Measurements from ENCODE around the gene CARD9. TPM values are rescaled to one million over a fixed set of nuclear protein-coding genes. Genes with fewer than 3 reads are reported as not detected.

CARD9 gene
- total and polyA plus RNA-seq, 2 experiments from 2014 or later = 0.11 to 0.60 TPM

GRCh38 chr9:136347472-136348256, 25.8 kb downstream of the CARD9 start:
- no peaks in the 10 kb centered on the region for H3K36me3 ChIP-seq (ENCODE audit: low read depth)
- no peak overlapping the region for H3K4me2 ChIP-seq (ENCODE audit: unreplicated experiment)
- TF ChIP-seq EZH2phosphoT487 (IDR thresholded peaks at IDR 0.05; ENCODE audit: insufficient read depth, low read depth) (no peak), EZH2 (IDR thresholded peaks at IDR 0.05; ENCODE audit: insufficient read depth, poor library complexity, severe bottlenecking) (no peak)
- H3F3A ChIP-seq (ENCODE audit: insufficient read depth) = peaks cover 8% of the 10 kb centered on the region; the same call in 1 of the 2 replicates
- H3K27me3 ChIP-seq (replicated peaks; ENCODE audit: insufficient read depth) = no peaks in the 10 kb centered on the region
- no peaks in the 10 kb centered on the region for H3K9me2 ChIP-seq (ENCODE audit: insufficient read depth)
- H2AFZ ChIP-seq = no peak overlapping the region
- H3K79me2 ChIP-seq (ENCODE audit: insufficient read depth) = no peaks in the 10 kb centered on the region
- no peak for DNase-seq
- no peaks in the 10 kb centered on the region for H3K9me3 ChIP-seq (ENCODE audit: low read depth)
- no peaks in the 10 kb centered on the region for H4K20me1 ChIP-seq (ENCODE audit: insufficient read depth)
- H3K4me1 ChIP-seq (ENCODE audit: insufficient read depth) = peaks cover 19% of the 10 kb centered on the region
- H3K27ac ChIP-seq = no peak overlapping the region
- 72% methylated on average over 31 to 32 of the region's 34 CpGs for WGBS, 2 experiments (ENCODE audit: low coverage in 1 of 2, low lambda C conversion rate in 2 of 2, missing lambda C conversion rate in 2 of 2)
- no peak overlapping the region; the same call in 1 of the 2 replicates for H3K9ac ChIP-seq
- in situ Hi-C loops (cut with MboI) = no loop called here
- H3K4me3 ChIP-seq = no peak overlapping the region

- no peaks in the 10 kb centered on the region for H4K20me1 ChIP-seq (ENCODE audit: insufficient read depth)
- WGBS, 2 experiments (ENCODE audit: low coverage in 1 of 2, low lambda C conversion rate in 2 of 2, missing lambda C conversion rate in 2 of 2) = 54 to 59% methylated on average over 19 to 20 of the region's 20 CpGs
- in situ Hi-C loops (cut with MboI) = no loop called here
These were observed 26.5 kb downstream of the CARD9 start for GRCh38 chr9:136346927-136347465.

GRCh38 chr9:136346157-136346481, 27.4 kb downstream of the CARD9 start:
- H3K4me1 ChIP-seq (ENCODE audit: insufficient read depth) = peaks cover 19% of the 10 kb centered on the region
- H3K27ac ChIP-seq = peak overlapping the region; percentile 69
- 39 to 40% methylated on average over 7 to 10 of the region's 10 CpGs for WGBS, 2 experiments (ENCODE audit: low coverage in 1 of 2, low lambda C conversion rate in 2 of 2, missing lambda C conversion rate in 2 of 2)
- peaks cover 8% of the 10 kb centered on the region; the same call in 1 of the 2 replicates for H3F3A ChIP-seq (ENCODE audit: insufficient read depth)
- H3K9me3 ChIP-seq (ENCODE audit: low read depth) = no peaks in the 10 kb centered on the region
- H3K9me2 ChIP-seq (ENCODE audit: insufficient read depth) = no peaks in the 10 kb centered on the region
- peak overlapping the region; percentile 57 for H3K9ac ChIP-seq
- no peaks in the 10 kb centered on the region for H4K20me1 ChIP-seq (ENCODE audit: insufficient read depth)
- H3K27me3 ChIP-seq (replicated peaks; ENCODE audit: insufficient read depth) = no peaks in the 10 kb centered on the region
- peak overlapping the region; percentile 40 for H3K4me2 ChIP-seq (ENCODE audit: unreplicated experiment)
- in situ Hi-C loops (cut with MboI) = no loop called here
- no peak for DNase-seq
- H2AFZ ChIP-seq = no peak overlapping the region; the same call in 1 of the 2 replicates
- peak overlapping the region; percentile 32 for H3K4me3 ChIP-seq
- no peaks in the 10 kb centered on the region for H3K79me2 ChIP-seq (ENCODE audit: insufficient read depth)
- TF ChIP-seq EZH2phosphoT487 (IDR thresholded peaks at IDR 0.05; ENCODE audit: insufficient read depth, low read depth) = no peak
- no peak for TF ChIP-seq EZH2 (IDR thresholded peaks at IDR 0.05; ENCODE audit: insufficient read depth, poor library complexity, severe bottlenecking)
- H3K36me3 ChIP-seq (ENCODE audit: low read depth) = no peaks in the 10 kb centered on the region

More at GRCh38 chr9:136346927-136347465, 26.5 kb downstream of the CARD9 start:
- Histone ChIP-seq H3K27me3 (replicated peaks; ENCODE audit: insufficient read depth) (no peaks in the 10 kb centered on the region), H3F3A (ENCODE audit: insufficient read depth) (peaks cover 8% of the 10 kb centered on the region; the same call in 1 of the 2 replicates), H3K79me2 (ENCODE audit: insufficient read depth) (no peaks in the 10 kb centered on the region), H3K36me3 (ENCODE audit: low read depth) (no peaks in the 10 kb centered on the region), H3K9ac (peak overlapping the region; percentile 57; the same call in 1 of the 2 replicates), H3K9me2 (ENCODE audit: insufficient read depth) (no peaks in the 10 kb centered on the region), H2AFZ (no peak overlapping the region), H3K9me3 (ENCODE audit: low read depth) (no peaks in the 10 kb centered on the region), H3K4me2 (ENCODE audit: unreplicated experiment) (no peak overlapping the region), H3K4me1 (ENCODE audit: insufficient read depth) (peaks cover 19% of the 10 kb centered on the region), H3K27ac (no peak overlapping the region), H3K4me3 (no peak overlapping the region)
- no peak for DNase-seq
- no peak for TF ChIP-seq EZH2 (IDR thresholded peaks at IDR 0.05; ENCODE audit: insufficient read depth, poor library complexity, severe bottlenecking)
- no peak for TF ChIP-seq EZH2phosphoT487 (IDR thresholded peaks at IDR 0.05; ENCODE audit: insufficient read depth, low read depth)

- Histone ChIP-seq H3K4me3 (peak overlapping the region; percentile 32), H3K27me3 (replicated peaks; ENCODE audit: insufficient read depth) (no peaks in the 10 kb centered on the region), H2AFZ (no peak overlapping the region; the same call in 1 of the 2 replicates), H3K9me2 (ENCODE audit: insufficient read depth) (no peaks in the 10 kb centered on the region), H3K4me1 (ENCODE audit: insufficient read depth) (peaks cover 19% of the 10 kb centered on the region), H3K27ac (peak overlapping the region; percentile 69), H3K79me2 (ENCODE audit: insufficient read depth) (no peaks in the 10 kb centered on the region), H4K20me1 (ENCODE audit: insufficient read depth) (no peaks in the 10 kb centered on the region), H3F3A (ENCODE audit: insufficient read depth) (peaks cover 8% of the 10 kb centered on the region; the same call in 1 of the 2 replicates), H3K9ac (peak overlapping the region; percentile 57), H3K36me3 (ENCODE audit: low read depth) (no peaks in the 10 kb centered on the region), H3K4me2 (ENCODE audit: unreplicated experiment) (peak overlapping the region; percentile 40), H3K9me3 (ENCODE audit: low read depth) (no peaks in the 10 kb centered on the region)
- WGBS, 2 experiments (ENCODE audit: low coverage in 1 of 2, low lambda C conversion rate in 2 of 2, missing lambda C conversion rate in 2 of 2) = 8% methylated on average over 38 to 40 of the region's 43 CpGs
- in situ Hi-C loops (cut with MboI) = no loop called here
- DNase-seq = peak; percentile 90
- TF ChIP-seq EZH2phosphoT487 (IDR thresholded peaks at IDR 0.05; ENCODE audit: insufficient read depth, low read depth) = no peak
- TF ChIP-seq EZH2 (IDR thresholded peaks at IDR 0.05; ENCODE audit: insufficient read depth, poor library complexity, severe bottlenecking) = no peak
These were observed 27.9 kb downstream of the CARD9 start for GRCh38 chr9:136345281-136346156.
